HEK293T (cell line): ENCODE measurements around the gene PRND.

Experiments used
- BHLHE40 ChIP-seq: fragments of 450-650 bp; IDR thresholded peaks from 2 replicates; pipeline ENCODE4 v1.6.1; 2016; ENCODE audit warnings: mild to moderate bottlenecking, moderate library complexity, borderline replicate concordance
- CTBP1 ChIP-seq: fragments of 450-650 bp; IDR thresholded peaks from 2 replicates; pipeline ENCODE4 v1.6.1; 2016; ENCODE audit warnings: borderline replicate concordance
- ELF4 ChIP-seq: fragments of 450-650 bp; IDR thresholded peaks from 2 replicates; pipeline ENCODE4 v1.6.1; 2017; ENCODE audit warnings: antibody characterized with exemption
- FOXM1 ChIP-seq: fragments of 450-650 bp; IDR thresholded peaks from 2 replicates; pipeline ENCODE4 v1.6.1; 2017; ENCODE audit warnings: mild to moderate bottlenecking, borderline replicate concordance
- L3MBTL2 ChIP-seq: fragments of 450-650 bp; conservative IDR thresholded peaks from 2 replicates; pipeline ENCODE4 v1.6.1; 2016; ENCODE audit warnings: mild to moderate bottlenecking
- NFRKB ChIP-seq: fragments of 450-650 bp; IDR thresholded peaks from 2 replicates; pipeline ENCODE4 v1.6.1; 2016; ENCODE audit warnings: mild to moderate bottlenecking, moderate library complexity
- SP1 ChIP-seq: fragments of 450-650 bp; IDR thresholded peaks from 2 replicates; pipeline ENCODE4 v1.6.1; 2017
- SUZ12 ChIP-seq: fragments of 450-650 bp; IDR thresholded peaks from 2 replicates; pipeline ENCODE4 v1.6.1; 2016; ENCODE audit warnings: mild to moderate bottlenecking
- TARDBP ChIP-seq: fragments of 450-650 bp; IDR thresholded peaks from 2 replicates; pipeline ENCODE4 v1.6.1; 2016

- TF ChIP-seq SP1 (no peak), NFRKB (no peak), FOXM1 (no peak), BHLHE40 (no peak), CTBP1 (no peak), L3MBTL2 (no peak), TARDBP (no peak), ELF4 (no peak), SUZ12 (no peak)
Measured at GRCh38 chr20:4764805-4765204, 43.1 kb downstream of the PRND start.
